Right kidney (tissue), 9 donors: ENCODE measurements around the gene RIOK3.
"Not testable (repeated sequence)": the region's sequence is repeated elsewhere in the genome, so short reads cannot be mapped to it uniquely, and the experiment has no call there.

ENCODE experiments used
- DNase-seq: peaks from one replicate; pipeline ENCODE4 v3.0.0-alpha.2; 2016
- long read RNA-seq, 8 donors: transcript quantifications; one replicate each; lab custom pipeline, GENCODE V29; 2026

RIOK3 gene
- long read RNA-seq, donor 1, full-length matches to known transcripts: 5 of 5 reads
- long read RNA-seq, donor 1, partial matches to known transcripts: 0 of 5 reads
- long read RNA-seq, donor 1, other reads (novel, unspliced or antisense): 0 of 5 reads
- long read RNA-seq, donor 2, full-length matches to known transcripts: 7 of 7 reads
- long read RNA-seq, donor 2, partial matches to known transcripts: 0 of 7 reads
- long read RNA-seq, donor 2, other reads (novel, unspliced or antisense): 0 of 7 reads
- long read RNA-seq, donor 3, partial matches to known transcripts: 9 of 10 reads
- long read RNA-seq, donor 3, other reads (novel, unspliced or antisense): 0 of 10 reads
- long read RNA-seq, donor 4, full-length matches to known transcripts: 5 of 22 reads
- long read RNA-seq, donor 4, partial matches to known transcripts: 17 of 22 reads
- long read RNA-seq, donor 4, other reads (novel, unspliced or antisense): 0 of 22 reads
- long read RNA-seq, donor 5, full-length matches to known transcripts: 10 of 10 reads
- long read RNA-seq, donor 5, partial matches to known transcripts: 0 of 10 reads
- long read RNA-seq, donor 5, other reads (novel, unspliced or antisense): 0 of 10 reads
- long read RNA-seq, donor 6, full-length matches to known transcripts: 6 of 6 reads
- long read RNA-seq, donor 6, partial matches to known transcripts: 0 of 6 reads
- long read RNA-seq, donor 6, other reads (novel, unspliced or antisense): 0 of 6 reads
- long read RNA-seq, donor 7: 0 reads
- long read RNA-seq, donor 8, full-length matches to known transcripts: 10 of 10 reads
- long read RNA-seq, donor 8, partial matches to known transcripts: 0 of 10 reads
- long read RNA-seq, donor 8, other reads (novel, unspliced or antisense): 0 of 10 reads

GRCh38 chr18:23452728-23453679 lies at the start of gene RIOK3:
RIOK3 (plus strand) TSS chr18:23453287; CDS start chr18:23453440, 153 bp downstream.
- DNase-seq: peak; percentile 89

GRCh38 chr18:23403310-23403709 lies 49.8 kb upstream of the RIOK3 start:
- no peak for DNase-seq

- DNase-seq: no peak
Observed at GRCh38 chr18:23405636-23406035, 47.5 kb upstream of the RIOK3 start.

- DNase-seq: no peak
Observed at GRCh38 chr18:23406271-23406787, 46.8 kb upstream of the RIOK3 start.

GRCh38 chr18:23412351-23412964 lies 40.6 kb upstream of the RIOK3 start:
- no peak for DNase-seq

- DNase-seq: no peak
Observed at GRCh38 chr18:23415515-23415914, 37.6 kb upstream of the RIOK3 start.

GRCh38 chr18:23416298-23416697 lies 36.8 kb upstream of the RIOK3 start:
- no peak for DNase-seq

- DNase-seq: no peak
Observed at GRCh38 chr18:23421277-23421676, 31.8 kb upstream of the RIOK3 start.

- no peak for DNase-seq
Observed at GRCh38 chr18:23422751-23423418, 30.2 kb upstream of the RIOK3 start.

GRCh38 chr18:23424616-23425015 lies 28.5 kb upstream of the RIOK3 start:
- no peak for DNase-seq

- no peak for DNase-seq
Observed at GRCh38 chr18:23428821-23429220, 24.3 kb upstream of the RIOK3 start.

GRCh38 chr18:23429538-23429937 lies 23.5 kb upstream of the RIOK3 start:
- DNase-seq: not testable (repeated sequence)

- no peak for DNase-seq
Observed at GRCh38 chr18:23433360-23433759, 19.7 kb upstream of the RIOK3 start.

- DNase-seq: peak; percentile 91
Observed at GRCh38 chr18:23437357-23438045, 15.6 kb upstream of the RIOK3 start.

- DNase-seq: no peak
Observed at GRCh38 chr18:23438046-23438377, 15.1 kb upstream of the RIOK3 start.

- no peak for DNase-seq
Observed at GRCh38 chr18:23438608-23439366, 14.3 kb upstream of the RIOK3 start.

GRCh38 chr18:23440131-23440530 lies 13.0 kb upstream of the RIOK3 start:
- no peak for DNase-seq

GRCh38 chr18:23442958-23443357 lies 10.1 kb upstream of the RIOK3 start:
- no peak for DNase-seq

GRCh38 chr18:23448291-23448690 lies 4.8 kb upstream of the RIOK3 start:
- no peak for DNase-seq

- DNase-seq: no peak
Observed at GRCh38 chr18:23450022-23450421, 3.1 kb upstream of the RIOK3 start.
